ENCODE results near the gene CPNE2.

CPNE2 gene

GRCh38 chr16:57081744-57082143, 10.6 kb upstream of the CPNE2 start:
- Histone ChIP-seq H4K91ac (ENCODE audit: low read depth, low read length, poor library complexity) (no peak overlapping the region), H3K4me2 (ENCODE audit: insufficient read depth, low read length, poor library complexity, severe bottlenecking) (no peak overlapping the region), H2BK120ac (ENCODE audit: low read depth, low read length) (no peak overlapping the region), H3K23ac (ENCODE audit: low read depth, low read length, poor library complexity) (no peak overlapping the region), H2AFZ (ENCODE audit: low read length) (no peak overlapping the region), H3K18ac (ENCODE audit: low read length) (no peak overlapping the region), H2BK15ac (ENCODE audit: low read length) (no peak overlapping the region), H2BK12ac (ENCODE audit: low read length) (no peak overlapping the region), H3K4me3 (ENCODE audit: low read length in 2 of 2) (no peak overlapping the region), H4K8ac (ENCODE audit: low read depth, low read length) (no peak overlapping the region), H3K79me1 (ENCODE audit: low read depth, low read length) (no peaks in the 10 kb centered on the region), H3K9me3 (replicated peaks in 1 of 2; ENCODE audit: control insufficient read depth in 2 of 2, insufficient read depth in 1 of 2, low read depth in 1 of 2, low read length in 2 of 2) (no peaks in the 10 kb centered on the region), H3K9ac (ENCODE audit: low read depth, low read length, poor library complexity) (no peak overlapping the region), H2BK5ac (ENCODE audit: low read length) (no peak overlapping the region), H3K27ac (replicated peaks; ENCODE audit: low read length) (no peak overlapping the region), H3K4me1 (ENCODE audit: control insufficient read depth in 2 of 2, insufficient read depth in 1 of 2, low read depth in 1 of 2, low read length in 2 of 2) (peaks cover 1 to 5% of the 10 kb centered on the region in 2 donors), H3K36me3 (replicated peaks in 1 of 2; ENCODE audit: control insufficient read depth in 2 of 2, insufficient read depth in 2 of 2, low read length in 2 of 2) (no peaks in the 10 kb centered on the region), H3K27me3 (ENCODE audit: control insufficient read depth in 3 of 3, insufficient read depth in 3 of 3, low read depth in 1 of 3, low read length in 3 of 3) (peaks cover 0 to 43% (median 0%) of the 10 kb centered on the region in 3 experiments), H3K4ac (ENCODE audit: low read length) (no peak overlapping the region), H3K14ac (ENCODE audit: low read length) (no peak overlapping the region), H2AK5ac (ENCODE audit: low read depth, low read length) (no peak overlapping the region)
- no peak for DNase-seq (ENCODE audit: low spot score)

GRCh38 chr16:57082664-57083063, 9.7 kb upstream of the CPNE2 start:
- H3K79me1 ChIP-seq (ENCODE audit: low read depth, low read length), result no peaks in the 10 kb centered on the region
- H3K23ac ChIP-seq (ENCODE audit: low read depth, low read length, poor library complexity), result no peak overlapping the region
- H3K9me3 ChIP-seq (replicated peaks in 1 of 2; ENCODE audit: control insufficient read depth in 2 of 2, insufficient read depth in 1 of 2, low read depth in 1 of 2, low read length in 2 of 2), result no peaks in the 10 kb centered on the region
- H3K14ac ChIP-seq (ENCODE audit: low read length), result no peak overlapping the region
- no peak overlapping the region for H2AK5ac ChIP-seq (ENCODE audit: low read depth, low read length)
- H3K36me3 ChIP-seq (replicated peaks in 1 of 2; ENCODE audit: control insufficient read depth in 2 of 2, insufficient read depth in 2 of 2, low read length in 2 of 2), result no peaks in the 10 kb centered on the region
- no peak overlapping the region for H2BK12ac ChIP-seq (ENCODE audit: low read length)
- H4K8ac ChIP-seq (ENCODE audit: low read depth, low read length), result no peak overlapping the region
- no peak overlapping the region for H2BK120ac ChIP-seq (ENCODE audit: low read depth, low read length)
- no peak overlapping the region for H3K4me3 ChIP-seq (ENCODE audit: low read length in 2 of 2)
- no peak overlapping the region for H2AFZ ChIP-seq (ENCODE audit: low read length)
- H3K4ac ChIP-seq (ENCODE audit: low read length), result no peak overlapping the region
- no peak overlapping the region for H2BK5ac ChIP-seq (ENCODE audit: low read length)
- no peak overlapping the region for H3K27ac ChIP-seq (replicated peaks; ENCODE audit: low read length)
- no peak overlapping the region for H3K4me2 ChIP-seq (ENCODE audit: insufficient read depth, low read length, poor library complexity, severe bottlenecking)
- no peak overlapping the region for H3K9ac ChIP-seq (ENCODE audit: low read depth, low read length, poor library complexity)
- no peak overlapping the region for H3K18ac ChIP-seq (ENCODE audit: low read length)
- no peak for DNase-seq (ENCODE audit: low spot score)
- H3K27me3 ChIP-seq (ENCODE audit: control insufficient read depth in 3 of 3, insufficient read depth in 3 of 3, low read depth in 1 of 3, low read length in 3 of 3), result peaks cover 0 to 35% (median 0%) of the 10 kb centered on the region in 3 experiments
- H3K4me1 ChIP-seq (ENCODE audit: control insufficient read depth in 2 of 2, insufficient read depth in 1 of 2, low read depth in 1 of 2, low read length in 2 of 2), result peaks cover 0 to 5% of the 10 kb centered on the region in 2 donors
- H2BK15ac ChIP-seq (ENCODE audit: low read length), result no peak overlapping the region
- no CpG with 5 or more reads among the region's 6 CpGs for WGBS, 2 donors (ENCODE audit: extremely low coverage in 2 of 2, insufficient read length in 2 of 2, insufficient replicate concordance in 1 of 2)
- no peak overlapping the region for H4K91ac ChIP-seq (ENCODE audit: low read depth, low read length, poor library complexity)

GRCh38 chr16:57083485-57084126, 8.8 kb upstream of the CPNE2 start:
- H3K27ac ChIP-seq (replicated peaks; ENCODE audit: low read length), result no peak overlapping the region
- no peak overlapping the region for H2BK120ac ChIP-seq (ENCODE audit: low read depth, low read length)
- H3K4me1 ChIP-seq (ENCODE audit: control insufficient read depth in 2 of 2, insufficient read depth in 1 of 2, low read depth in 1 of 2, low read length in 2 of 2), result peaks cover 0 to 5% of the 10 kb centered on the region in 2 donors
- no peak overlapping the region for H2BK12ac ChIP-seq (ENCODE audit: low read length)
- H2AFZ ChIP-seq (ENCODE audit: low read length), result peak overlapping the region; percentile 77
- peak overlapping the region; percentile 72 for H3K18ac ChIP-seq (ENCODE audit: low read length)
- H3K4me3 ChIP-seq (ENCODE audit: low read length in 2 of 2), result no peak overlapping the region
- H4K8ac ChIP-seq (ENCODE audit: low read depth, low read length), result no peak overlapping the region
- peak overlapping the region; percentile 76 for H2AK5ac ChIP-seq (ENCODE audit: low read depth, low read length)
- no peaks in the 10 kb centered on the region for H3K36me3 ChIP-seq (replicated peaks in 1 of 2; ENCODE audit: control insufficient read depth in 2 of 2, insufficient read depth in 2 of 2, low read length in 2 of 2)
- H3K79me1 ChIP-seq (ENCODE audit: low read depth, low read length), result no peaks in the 10 kb centered on the region
- DNase-seq (ENCODE audit: low spot score), result no peak
- H3K4me2 ChIP-seq (ENCODE audit: insufficient read depth, low read length, poor library complexity, severe bottlenecking), result peak overlapping the region; percentile 26
- no CpG with 5 or more reads among the region's 7 CpGs for WGBS, 2 donors (ENCODE audit: extremely low coverage in 2 of 2, insufficient read length in 2 of 2, insufficient replicate concordance in 1 of 2)
- no peak overlapping the region for H3K14ac ChIP-seq (ENCODE audit: low read length)
- H2BK5ac ChIP-seq (ENCODE audit: low read length), result peak overlapping the region; percentile 47
- H3K9ac ChIP-seq (ENCODE audit: low read depth, low read length, poor library complexity), result peak overlapping the region; percentile 2
- H2BK15ac ChIP-seq (ENCODE audit: low read length), result no peak overlapping the region
- H3K9me3 ChIP-seq (replicated peaks in 1 of 2; ENCODE audit: control insufficient read depth in 2 of 2, insufficient read depth in 1 of 2, low read depth in 1 of 2, low read length in 2 of 2), result no peaks in the 10 kb centered on the region
- no peak overlapping the region for H3K23ac ChIP-seq (ENCODE audit: low read depth, low read length, poor library complexity)
- no peak overlapping the region for H3K4ac ChIP-seq (ENCODE audit: low read length)
- no peak overlapping the region for H4K91ac ChIP-seq (ENCODE audit: low read depth, low read length, poor library complexity)
- peaks cover 0 to 29% (median 0%) of the 10 kb centered on the region in 3 experiments for H3K27me3 ChIP-seq (ENCODE audit: control insufficient read depth in 3 of 3, insufficient read depth in 3 of 3, low read depth in 1 of 3, low read length in 3 of 3)

DNA sequence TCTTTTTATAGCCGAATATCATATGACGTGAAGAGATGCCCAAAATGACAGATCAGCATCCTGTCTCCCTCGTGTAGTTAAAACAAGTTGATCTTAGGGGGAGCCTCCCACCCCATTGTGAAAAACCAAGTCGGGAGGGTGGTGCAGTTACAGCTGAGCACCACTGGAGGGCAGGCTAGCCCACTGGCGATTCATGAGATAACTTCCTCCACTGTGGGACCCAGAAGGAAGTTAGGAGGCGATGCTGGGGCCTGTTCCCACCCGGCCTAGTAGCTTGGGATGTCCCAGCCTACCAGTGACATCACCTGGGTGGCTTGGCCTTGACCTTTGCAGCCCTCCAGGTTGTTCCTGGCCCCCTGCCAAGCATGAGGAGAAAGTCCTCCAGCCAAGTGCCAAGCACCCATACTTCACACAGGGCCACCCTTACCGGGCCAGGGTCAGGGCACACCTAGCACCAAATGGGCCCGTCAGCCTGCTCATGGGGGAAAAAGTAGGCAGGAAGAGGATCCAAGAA, 8.1 kb upstream of the CPNE2 start:
- Histone ChIP-seq H2BK12ac (ENCODE audit: low read length) (no peak overlapping the region), H3K4me1 (ENCODE audit: control insufficient read depth in 2 of 2, insufficient read depth in 1 of 2, low read depth in 1 of 2, low read length in 2 of 2) (peaks cover 0 to 5% of the 10 kb centered on the region in 2 donors), H3K4ac (ENCODE audit: low read length) (no peak overlapping the region), H3K4me3 (ENCODE audit: low read length in 2 of 2) (no peak overlapping the region), H2BK5ac (ENCODE audit: low read length) (no peak overlapping the region), H3K18ac (ENCODE audit: low read length) (peak overlapping the region; percentile 39), H3K79me1 (ENCODE audit: low read depth, low read length) (no peaks in the 10 kb centered on the region), H3K36me3 (replicated peaks in 1 of 2; ENCODE audit: control insufficient read depth in 2 of 2, insufficient read depth in 2 of 2, low read length in 2 of 2) (no peaks in the 10 kb centered on the region), H4K91ac (ENCODE audit: low read depth, low read length, poor library complexity) (no peak overlapping the region), H3K23ac (ENCODE audit: low read depth, low read length, poor library complexity) (no peak overlapping the region), H3K9ac (ENCODE audit: low read depth, low read length, poor library complexity) (no peak overlapping the region), H3K14ac (ENCODE audit: low read length) (no peak overlapping the region), H2BK120ac (ENCODE audit: low read depth, low read length) (no peak overlapping the region), H3K9me3 (replicated peaks in 1 of 2; ENCODE audit: control insufficient read depth in 2 of 2, insufficient read depth in 1 of 2, low read depth in 1 of 2, low read length in 2 of 2) (no peaks in the 10 kb centered on the region), H3K4me2 (ENCODE audit: insufficient read depth, low read length, poor library complexity, severe bottlenecking) (peak overlapping the region; percentile 26), H2AK5ac (ENCODE audit: low read depth, low read length) (peak overlapping the region; percentile 34), H2AFZ (ENCODE audit: low read length) (peak overlapping the region; percentile 77), H3K27me3 (ENCODE audit: control insufficient read depth in 3 of 3, insufficient read depth in 3 of 3, low read depth in 1 of 3, low read length in 3 of 3) (peaks cover 0 to 22% (median 0%) of the 10 kb centered on the region in 3 experiments), H3K27ac (replicated peaks; ENCODE audit: low read length) (no peak overlapping the region), H2BK15ac (ENCODE audit: low read length) (peak overlapping the region; percentile 64), H4K8ac (ENCODE audit: low read depth, low read length) (no peak overlapping the region)
- peak; percentile 76 for DNase-seq (ENCODE audit: low spot score)
- WGBS, 2 donors (ENCODE audit: extremely low coverage in 2 of 2, insufficient read length in 2 of 2, insufficient replicate concordance in 1 of 2), result no CpG with 5 or more reads among the region's 9 CpGs

Data from neuronal stem cell (in vitro differentiated cells).